GM12874 (cell line): ENCODE data around the gene PRSS16.

ENCODE experiments used
- CTCF ChIP-seq: IDR thresholded peaks from 2 replicates; pipeline ENCODE4 v1.5.1; 2011; ENCODE audit warnings: low read depth, mild to moderate bottlenecking, control low read depth, low read length, moderate library complexity; ENCODE audit not compliant: insufficient read depth

PRSS16 gene

GRCh38 chr6:27247133-27247836 is at the start of gene PRSS16:
TSS of gene PRSS16 (plus strand) at chr6:27247701. CDS start at chr6:27247738, 37 bp downstream.
- TF ChIP-seq CTCF, result no peak

- TF ChIP-seq CTCF, result no peak
These were observed 41.9 kb upstream of the PRSS16 start for GRCh38 chr6:27205375-27206278.

GRCh38 chr6:27206806-27207205 is 40.7 kb upstream of the PRSS16 start:
- TF ChIP-seq CTCF, result no peak

GRCh38 chr6:27208042-27208441 is 39.5 kb upstream of the PRSS16 start:
- TF ChIP-seq CTCF, result no peak

GRCh38 chr6:27209196-27209595 is 38.3 kb upstream of the PRSS16 start:
- TF ChIP-seq CTCF, result no peak

GRCh38 chr6:27209659-27210269 is 37.7 kb upstream of the PRSS16 start:
- TF ChIP-seq CTCF, result no peak

- no peak for TF ChIP-seq CTCF
These were observed 33.9 kb upstream of the PRSS16 start for GRCh38 chr6:27213544-27214125.
